GM12891 (cell line): Measurements from ENCODE around the gene ST3GAL3.

Source experiments
- POLR2A ChIP-seq: IDR thresholded peaks from 2 replicates; pipeline ENCODE4 v1.6.1; 2011; ENCODE audit warnings: low read depth, low read length, control low read depth
- TAF1 ChIP-seq: IDR thresholded peaks from 2 replicates; pipeline ENCODE4 v1.6.1; 2011; ENCODE audit warnings: low read depth, low read length, control low read depth

DNA sequence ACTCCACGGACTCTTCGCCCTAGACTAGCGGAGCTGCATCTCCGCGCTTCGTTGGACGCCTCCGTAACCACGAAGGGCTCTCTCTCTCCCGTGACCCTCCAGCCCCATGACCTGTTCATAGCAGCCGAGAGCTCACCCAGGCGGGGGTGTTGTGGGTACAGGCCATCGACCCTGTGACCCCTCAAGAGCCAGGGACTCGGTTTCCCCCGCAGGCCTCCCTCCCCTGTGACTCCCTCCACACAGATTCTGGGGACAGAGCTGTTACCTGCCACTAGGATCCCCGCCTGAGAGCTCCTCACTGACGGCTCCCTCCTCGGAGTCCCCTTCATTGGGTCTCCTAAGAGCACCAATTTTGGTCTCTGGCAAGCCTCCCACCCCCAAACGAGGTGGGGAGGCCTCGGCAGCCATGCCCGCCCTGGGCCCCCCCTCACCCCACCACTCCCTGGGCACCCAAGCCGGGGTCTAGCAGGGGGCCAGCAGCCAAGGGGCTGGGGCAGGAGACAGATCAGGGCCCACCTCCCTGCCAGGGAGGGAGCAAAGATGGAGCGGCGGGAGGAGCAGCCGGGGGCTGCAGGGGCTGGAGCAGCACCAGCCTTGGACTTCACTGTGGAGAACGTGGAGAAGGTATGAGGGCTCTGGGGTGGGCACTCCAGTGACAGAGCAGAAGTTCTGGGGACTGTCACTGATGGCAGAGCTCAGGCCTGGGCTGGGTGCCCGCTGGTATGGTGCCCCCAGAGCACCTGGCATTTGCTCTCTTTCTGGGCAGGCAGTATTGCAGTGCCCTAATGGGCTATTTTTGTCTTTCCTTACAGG, 239.9 kb downstream of the ST3GAL3 start:
- no peak; the same call in 1 of the 2 replicates for TF ChIP-seq TAF1
- TF ChIP-seq POLR2A: no peak
